Esophagus muscularis mucosa (tissue), 4 donors: ENCODE data around the gene CBS.
"Not testable (repeated sequence)": the region's sequence is repeated elsewhere in the genome, so short reads cannot be mapped to it uniquely, and the experiment has no call there.

Experiments used
- EP300 ChIP-seq: sonication (generic); formaldehyde crosslinking; IDR thresholded peaks from one replicate; pipeline ENCODE4 v1.6.1; 2017; ENCODE audit warnings: antibody characterized with exemption
- POLR2AphosphoS5 ChIP-seq, 2 donors: sonication (generic); formaldehyde crosslinking; IDR thresholded peaks; one replicate each; pipeline ENCODE4 v1.6.1; 2017; ENCODE audit warnings: antibody characterized with exemption in 2 of 2
- TF ChIP-seq, protein P1 (sequence below), 3 experiments: fragments of 200-600 bp in 2 of 3; fragments of 450-650 bp in 1 of 3; sonication (generic) in 2 of 3; IDR thresholded peaks; one replicate each; pipeline ENCODE4 v1.5.1; 2017 to 2019; ENCODE audit warnings: antibody characterized with exemption in 3 of 3, mild to moderate bottlenecking in 2 of 3, moderate library complexity in 1 of 3

DNA sequence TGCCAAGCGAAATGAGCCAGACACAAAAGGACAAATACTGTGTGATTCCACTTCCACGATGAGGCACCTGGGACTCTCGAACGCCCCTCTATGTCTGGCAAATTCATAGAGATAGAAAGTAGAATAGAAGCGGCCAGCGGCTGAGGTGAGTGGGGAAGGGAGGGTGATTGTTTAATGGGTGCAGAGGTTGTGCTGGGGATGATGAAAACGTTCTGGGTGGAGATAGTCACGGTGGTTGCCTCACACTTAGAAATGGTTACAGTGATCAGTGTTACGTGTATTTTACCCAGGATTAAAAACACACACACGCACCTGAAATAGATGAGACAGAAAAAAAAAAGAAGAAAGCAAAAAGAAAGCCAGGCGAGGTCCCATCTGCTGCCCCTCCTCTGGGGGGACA is 2.9 kb downstream of the CBS start:
- TF ChIP-seq, protein P1, sequence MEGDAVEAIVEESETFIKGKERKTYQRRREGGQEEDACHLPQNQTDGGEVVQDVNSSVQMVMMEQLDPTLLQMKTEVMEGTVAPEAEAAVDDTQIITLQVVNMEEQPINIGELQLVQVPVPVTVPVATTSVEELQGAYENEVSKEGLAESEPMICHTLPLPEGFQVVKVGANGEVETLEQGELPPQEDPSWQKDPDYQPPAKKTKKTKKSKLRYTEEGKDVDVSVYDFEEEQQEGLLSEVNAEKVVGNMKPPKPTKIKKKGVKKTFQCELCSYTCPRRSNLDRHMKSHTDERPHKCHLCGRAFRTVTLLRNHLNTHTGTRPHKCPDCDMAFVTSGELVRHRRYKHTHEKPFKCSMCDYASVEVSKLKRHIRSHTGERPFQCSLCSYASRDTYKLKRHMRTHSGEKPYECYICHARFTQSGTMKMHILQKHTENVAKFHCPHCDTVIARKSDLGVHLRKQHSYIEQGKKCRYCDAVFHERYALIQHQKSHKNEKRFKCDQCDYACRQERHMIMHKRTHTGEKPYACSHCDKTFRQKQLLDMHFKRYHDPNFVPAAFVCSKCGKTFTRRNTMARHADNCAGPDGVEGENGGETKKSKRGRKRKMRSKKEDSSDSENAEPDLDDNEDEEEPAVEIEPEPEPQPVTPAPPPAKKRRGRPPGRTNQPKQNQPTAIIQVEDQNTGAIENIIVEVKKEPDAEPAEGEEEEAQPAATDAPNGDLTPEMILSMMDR (IDR thresholded peaks at IDR 0.05) = not testable (repeated sequence)
- not testable (repeated sequence) for TF ChIP-seq EP300; POLR2AphosphoS5 (IDR thresholded peaks at IDR 0.05)
